Measurements from ENCODE around the gene MTMR3. TPM values are rescaled to one million over a fixed set of nuclear protein-coding genes. Genes with fewer than 3 reads are reported as not detected.
A peak's percentile ranks its signal among the peaks of the same experiment; 100 is the strongest.

The MTMR3 gene
- total and polyA plus RNA-seq, 5 donors: 9.5 to 38.0 (median 30.7) TPM

- H3K4me1 ChIP-seq (ENCODE audit: control insufficient read depth, insufficient read depth, low read length): peaks cover 8% of the 10 kb centered on the region
- H3K27me3 ChIP-seq (ENCODE audit: control insufficient read depth, insufficient read depth): no peaks in the 10 kb centered on the region
- intact Hi-C loops (cut with DNase I): no loop called here
- H3K27ac ChIP-seq (ENCODE audit: low read length): no peak overlapping the region
- DNase-seq (no peak), ATAC-seq (no peak)
- WGBS: 58% methylated on average over 2 of the region's 2 CpGs
- no peak overlapping the region for H3K4me3 ChIP-seq (ENCODE audit: low read length)
- H3K9me3 ChIP-seq (ENCODE audit: control insufficient read depth, low read length): no peaks in the 10 kb centered on the region
Measured at GRCh38 chr22:29944339-29944738, 61.4 kb downstream of the MTMR3 start.

- no peaks in the 10 kb centered on the region for H3K27me3 ChIP-seq (ENCODE audit: control insufficient read depth, insufficient read depth)
- ATAC-seq: no peak
- H3K4me3 ChIP-seq (ENCODE audit: low read length): no peak overlapping the region
- peaks cover 8% of the 10 kb centered on the region for H3K4me1 ChIP-seq (ENCODE audit: control insufficient read depth, insufficient read depth, low read length)
- H3K9me3 ChIP-seq (ENCODE audit: control insufficient read depth, low read length): no peaks in the 10 kb centered on the region
- no peak overlapping the region for H3K27ac ChIP-seq (ENCODE audit: low read length)
- WGBS: 57% methylated on average over 3 of the region's 3 CpGs
- intact Hi-C loops (cut with DNase I): no loop called here
- no peak for DNase-seq
Measured at GRCh38 chr22:29945435-29945834, 62.5 kb downstream of the MTMR3 start.

GRCh38 chr22:29946220-29946619 is 63.2 kb downstream of the MTMR3 start:
- ATAC-seq (peak in 1 of 2 donors; percentile 23), DNase-seq (no peak)
- Histone ChIP-seq H3K4me3 (ENCODE audit: low read length) (no peak overlapping the region), H3K27me3 (ENCODE audit: control insufficient read depth, insufficient read depth) (no peaks in the 10 kb centered on the region), H3K27ac (ENCODE audit: low read length) (no peak overlapping the region), H3K4me1 (ENCODE audit: control insufficient read depth, insufficient read depth, low read length) (peaks cover 8% of the 10 kb centered on the region), H3K9me3 (ENCODE audit: control insufficient read depth, low read length) (no peaks in the 10 kb centered on the region)
- WGBS: 56% methylated on average over 2 of the region's 2 CpGs
- intact Hi-C loops (cut with DNase I): no loop called here

GRCh38 chr22:29947410-29948384 is 64.7 kb downstream of the MTMR3 start:
- no peak for DNase-seq
- intact Hi-C loops (cut with DNase I): no loop called here
- H3K4me1 ChIP-seq (ENCODE audit: control insufficient read depth, insufficient read depth, low read length): peaks cover 9% of the 10 kb centered on the region
- H3K9me3 ChIP-seq (ENCODE audit: control insufficient read depth, low read length): no peaks in the 10 kb centered on the region
- no peak for ATAC-seq
- 42% methylated on average over 4 of the region's 4 CpGs for WGBS
- no peak overlapping the region for H3K4me3 ChIP-seq (ENCODE audit: low read length)
- H3K27me3 ChIP-seq (ENCODE audit: control insufficient read depth, insufficient read depth): no peaks in the 10 kb centered on the region
- no peak overlapping the region for H3K27ac ChIP-seq (ENCODE audit: low read length)

GRCh38 chr22:29948385-29948769 is 65.4 kb downstream of the MTMR3 start:
- ATAC-seq (no peak), DNase-seq (no peak)
- Histone ChIP-seq H3K9me3 (ENCODE audit: control insufficient read depth, low read length) (no peaks in the 10 kb centered on the region), H3K4me3 (ENCODE audit: low read length) (no peak overlapping the region), H3K27me3 (ENCODE audit: control insufficient read depth, insufficient read depth) (no peaks in the 10 kb centered on the region), H3K4me1 (ENCODE audit: control insufficient read depth, insufficient read depth, low read length) (peaks cover 9% of the 10 kb centered on the region), H3K27ac (ENCODE audit: low read length) (no peak overlapping the region)
- 55% methylated on average over 1 of the region's 1 CpG for WGBS
- intact Hi-C loops (cut with DNase I): no loop called here

GRCh38 chr22:29949872-29950271 is 66.9 kb downstream of the MTMR3 start:
- DNase-seq (no peak), ATAC-seq (no peak)
- WGBS: 67% methylated on average over 3 of the region's 3 CpGs
- no peak overlapping the region for H3K27ac ChIP-seq (ENCODE audit: low read length)
- H3K27me3 ChIP-seq (ENCODE audit: control insufficient read depth, insufficient read depth): no peaks in the 10 kb centered on the region
- H3K9me3 ChIP-seq (ENCODE audit: control insufficient read depth, low read length): no peaks in the 10 kb centered on the region
- no peak overlapping the region for H3K4me3 ChIP-seq (ENCODE audit: low read length)
- peaks cover 9% of the 10 kb centered on the region for H3K4me1 ChIP-seq (ENCODE audit: control insufficient read depth, insufficient read depth, low read length)
- intact Hi-C loops (cut with DNase I): no loop called here

- intact Hi-C loops (cut with DNase I): no loop called here
- H3K4me1 ChIP-seq (ENCODE audit: control insufficient read depth, insufficient read depth, low read length): peaks cover 4% of the 10 kb centered on the region
- WGBS: 75% methylated on average over 8 of the region's 8 CpGs
- DNase-seq: no peak
- H3K27me3 ChIP-seq (ENCODE audit: control insufficient read depth, insufficient read depth): no peaks in the 10 kb centered on the region
- H3K27ac ChIP-seq (ENCODE audit: low read length): no peak overlapping the region
- ATAC-seq: no peak
- no peaks in the 10 kb centered on the region for H3K9me3 ChIP-seq (ENCODE audit: control insufficient read depth, low read length)
- H3K4me3 ChIP-seq (ENCODE audit: low read length): no peak overlapping the region
Measured at GRCh38 chr22:29951791-29952413, 68.9 kb downstream of the MTMR3 start.

- ATAC-seq: no peak
- WGBS: 90% methylated on average over 9 of the region's 9 CpGs
- H3K4me3 ChIP-seq (ENCODE audit: low read length): no peak overlapping the region
- no peak for DNase-seq
- H3K9me3 ChIP-seq (ENCODE audit: control insufficient read depth, low read length): no peaks in the 10 kb centered on the region
- H3K4me1 ChIP-seq (ENCODE audit: control insufficient read depth, insufficient read depth, low read length): peaks cover 4% of the 10 kb centered on the region
- no peaks in the 10 kb centered on the region for H3K27me3 ChIP-seq (ENCODE audit: control insufficient read depth, insufficient read depth)
- no peak overlapping the region for H3K27ac ChIP-seq (ENCODE audit: low read length)
- intact Hi-C loops (cut with DNase I): no loop called here
Measured at GRCh38 chr22:29954203-29954855, 71.4 kb downstream of the MTMR3 start.

GRCh38 chr22:29956680-29957079 is 73.7 kb downstream of the MTMR3 start:
- intact Hi-C loops (cut with DNase I): no loop called here
- no peak for ATAC-seq
- 93% methylated on average over 1 of the region's 1 CpG for WGBS

GRCh38 chr22:29958170-29958569 is 75.2 kb downstream of the MTMR3 start:
- ATAC-seq (no peak), DNase-seq (no peak)
- WGBS: over 99% methylated on average over 2 of the region's 2 CpGs

More at GRCh38 chr22:29956680-29957079, 73.7 kb downstream of the MTMR3 start:
- Histone ChIP-seq H3K9me3 (ENCODE audit: control insufficient read depth, low read length) (no peaks in the 10 kb centered on the region), H3K4me1 (ENCODE audit: control insufficient read depth, insufficient read depth, low read length) (peaks cover 4% of the 10 kb centered on the region), H3K27me3 (ENCODE audit: control insufficient read depth, insufficient read depth) (no peaks in the 10 kb centered on the region), H3K27ac (ENCODE audit: low read length) (no peak overlapping the region), H3K4me3 (ENCODE audit: low read length) (no peak overlapping the region)
- no peak for DNase-seq

GRCh38 chr22:29964776-29965175 is 81.8 kb downstream of the MTMR3 start:
- no peaks in the 10 kb centered on the region for H3K27me3 ChIP-seq (ENCODE audit: control insufficient read depth, insufficient read depth)
- no peaks in the 10 kb centered on the region for H3K4me1 ChIP-seq (ENCODE audit: control insufficient read depth, insufficient read depth, low read length)
- intact Hi-C loops (cut with DNase I): no loop called here
- no peak overlapping the region for H3K4me3 ChIP-seq (ENCODE audit: low read length)
- no peak for DNase-seq
- H3K9me3 ChIP-seq (ENCODE audit: control insufficient read depth, low read length): no peaks in the 10 kb centered on the region
- no peak for ATAC-seq
- no peak overlapping the region for H3K27ac ChIP-seq (ENCODE audit: low read length)
- 63% methylated on average over 5 of the region's 5 CpGs for WGBS

More at GRCh38 chr22:29958170-29958569, 75.2 kb downstream of the MTMR3 start:
- H3K4me3 ChIP-seq (ENCODE audit: low read length): no peak overlapping the region
- no peaks in the 10 kb centered on the region for H3K9me3 ChIP-seq (ENCODE audit: control insufficient read depth, low read length)
- peaks cover 3% of the 10 kb centered on the region for H3K4me1 ChIP-seq (ENCODE audit: control insufficient read depth, insufficient read depth, low read length)
- H3K27ac ChIP-seq (ENCODE audit: low read length): no peak overlapping the region
- intact Hi-C loops (cut with DNase I): no loop called here
- H3K27me3 ChIP-seq (ENCODE audit: control insufficient read depth, insufficient read depth): no peaks in the 10 kb centered on the region
